Upper lobe of right lung (tissue), 1 donor: Measurements from ENCODE around the gene IPPK. TPM values are rescaled to one million over a fixed set of nuclear protein-coding genes. Genes with fewer than 3 reads are reported as not detected.

Experiments
- ATAC-seq: fragments of 200-7000 bp; cut with Tn5 transposase; one replicate; pipeline ENCODE4 v1.9.1; 2020; ENCODE audit warnings: mild to moderate bottlenecking, moderate library complexity
- DNase-seq: peaks from one replicate; pipeline ENCODE4 v3.0.0-alpha.2; 2020
- H3K27ac ChIP-seq: fragments of 200-600 bp; one replicate; pipeline ENCODE4 v1.8.0; 2022
- H3K27me3 ChIP-seq: fragments of 200-600 bp; one replicate; pipeline ENCODE4 v1.8.0; 2022; ENCODE audit warnings: mild to moderate bottlenecking
- H3K36me3 ChIP-seq: fragments of 200-600 bp; one replicate; pipeline ENCODE4 v1.8.0; 2022
- H3K4me1 ChIP-seq: fragments of 200-600 bp; one replicate; pipeline ENCODE4 v1.8.0; 2022
- H3K4me3 ChIP-seq: fragments of 200-600 bp; one replicate; pipeline ENCODE4 v1.8.0; 2022; ENCODE audit warnings: mild to moderate bottlenecking
- H3K9me3 ChIP-seq: fragments of 200-600 bp; one replicate; pipeline ENCODE4 v1.8.0; 2022
- CTCF ChIP-seq: fragments of 200-600 bp; IDR thresholded peaks from one replicate; pipeline ENCODE4 v1.8.0; 2022; ENCODE audit warnings: antibody characterized with exemption
- intact Hi-C: fragments of 100-400 bp; cut with DNase I; formaldehyde crosslinking; loops from one replicate; pipeline ENCODE4 v1.11.0; 2022
- total RNA-seq: library from RNA; stranded (reverse); fragmentation: NEBNext Ultra II Directional; extraction: Animal tissue kit (Norgen Biotek cat#: 25700); gene quantifications from one replicate; pipeline ENCODE4 v1.2.1, GENCODE V29; 2021
- donor health status: DM: no; HTN: yes; CAD: no; lungs with severe emphysema.

IPPK gene
- total RNA-seq, 1 donor from 2014 or later = 9.6 TPM

- intact Hi-C loops = no loop called here
- peaks cover 90% of the 10 kb centered on the region for H3K36me3 ChIP-seq
- H3K4me1 ChIP-seq = no peaks in the 10 kb centered on the region
- no peaks in the 10 kb centered on the region for H3K27me3 ChIP-seq
- no peak for ATAC-seq
- no peak for TF ChIP-seq CTCF
- H3K9me3 ChIP-seq = no peaks in the 10 kb centered on the region
- no peak overlapping the region for H3K27ac ChIP-seq
- no peak for DNase-seq
- H3K4me3 ChIP-seq = no peak overlapping the region
These were observed 30.8 kb downstream of the IPPK start for GRCh38 chr9:92639124-92639523.

GRCh38 chr9:92638621-92639101 lies 31.3 kb downstream of the IPPK start:
- DNase-seq = no peak

GRCh38 chr9:92637886-92638620 lies 31.9 kb downstream of the IPPK start:
- no peaks in the 10 kb centered on the region for H3K4me1 ChIP-seq
- TF ChIP-seq CTCF = no peak
- H3K9me3 ChIP-seq = no peaks in the 10 kb centered on the region
- no peak overlapping the region for H3K27ac ChIP-seq
- no peak overlapping the region for H3K4me3 ChIP-seq
- DNase-seq = no peak
- intact Hi-C loops = no loop called here
- peaks cover 90% of the 10 kb centered on the region for H3K36me3 ChIP-seq
- ATAC-seq = no peak
- no peaks in the 10 kb centered on the region for H3K27me3 ChIP-seq

More at GRCh38 chr9:92638621-92639101, 31.3 kb downstream of the IPPK start:
- no peaks in the 10 kb centered on the region for H3K9me3 ChIP-seq
- no peak for ATAC-seq
- no peak overlapping the region for H3K27ac ChIP-seq
- intact Hi-C loops = no loop called here
- peaks cover 90% of the 10 kb centered on the region for H3K36me3 ChIP-seq
- H3K4me1 ChIP-seq = no peaks in the 10 kb centered on the region
- no peak overlapping the region for H3K4me3 ChIP-seq
- H3K27me3 ChIP-seq = no peaks in the 10 kb centered on the region
- no peak for TF ChIP-seq CTCF

GRCh38 chr9:92637326-92637725 lies 32.6 kb downstream of the IPPK start:
- TF ChIP-seq CTCF = no peak
- no peak for DNase-seq
- no peak for ATAC-seq
- intact Hi-C loops = no loop called here
- H3K36me3 ChIP-seq = peaks cover 92% of the 10 kb centered on the region
- no peak overlapping the region for H3K4me3 ChIP-seq
- no peaks in the 10 kb centered on the region for H3K9me3 ChIP-seq
- H3K4me1 ChIP-seq = no peaks in the 10 kb centered on the region
- no peaks in the 10 kb centered on the region for H3K27me3 ChIP-seq
- H3K27ac ChIP-seq = no peak overlapping the region

GRCh38 chr9:92636627-92637026 lies 33.3 kb downstream of the IPPK start:
- intact Hi-C loops = no loop called here
- no peak for TF ChIP-seq CTCF

More at GRCh38 chr9:92636627-92637026, 33.3 kb downstream of the IPPK start:
- no peaks in the 10 kb centered on the region for H3K9me3 ChIP-seq
- DNase-seq (no peak), ATAC-seq (no peak)
- H3K4me3 ChIP-seq = no peak overlapping the region
- H3K27ac ChIP-seq = no peak overlapping the region
- H3K27me3 ChIP-seq = no peaks in the 10 kb centered on the region
- peaks cover 92% of the 10 kb centered on the region for H3K36me3 ChIP-seq
- no peaks in the 10 kb centered on the region for H3K4me1 ChIP-seq
